Trophoblast cell (in vitro differentiated cells and primary cell): ENCODE measurements around the gene TCEA3.

Experiments
- DNase-seq, 2 donors: peaks; one replicate each; pipeline ENCODE4 v3.0.0-alpha.2; 2016
- H2AFZ ChIP-seq: 2 replicates; pipeline ENCODE4 v1.6.1; 2013; ENCODE audit warnings: low read length, moderate library complexity, mild to moderate bottlenecking; ENCODE audit not compliant: insufficient read depth, poor library complexity
- H2AK5ac ChIP-seq: 2 replicates; pipeline ENCODE4 v1.6.1; 2013; ENCODE audit warnings: mild to moderate bottlenecking, low read length
- H2BK120ac ChIP-seq: 2 replicates; pipeline ENCODE4 v1.6.1; 2013; ENCODE audit warnings: low read length, mild to moderate bottlenecking, moderate library complexity; ENCODE audit not compliant: insufficient read depth, poor library complexity
- H2BK12ac ChIP-seq: 2 replicates; pipeline ENCODE4 v1.6.1; 2013; ENCODE audit warnings: mild to moderate bottlenecking, low read length, moderate library complexity
- H2BK5ac ChIP-seq: 2 replicates; pipeline ENCODE4 v1.6.1; 2013; ENCODE audit warnings: low read length, low read depth, moderate library complexity, mild to moderate bottlenecking; ENCODE audit not compliant: poor library complexity
- H3K14ac ChIP-seq: 2 replicates; pipeline ENCODE4 v1.6.1; 2013; ENCODE audit warnings: mild to moderate bottlenecking, low read length
- H3K18ac ChIP-seq: 2 replicates; pipeline ENCODE4 v1.6.1; 2013; ENCODE audit warnings: mild to moderate bottlenecking, low read length
- H3K23ac ChIP-seq: 2 replicates; pipeline ENCODE4 v1.6.1; 2013; ENCODE audit warnings: low read length
- H3K27ac ChIP-seq: 2 replicates; pipeline ENCODE4 v1.5.1; 2013; ENCODE audit warnings: low read depth, mild to moderate bottlenecking, inconsistent platforms, low read length, moderate library complexity
- H3K27me3 ChIP-seq: 2 replicates; pipeline ENCODE4 v1.6.1; 2013; ENCODE audit warnings: inconsistent platforms, mild to moderate bottlenecking, low read length, moderate library complexity; ENCODE audit not compliant: insufficient read depth
- H3K36me3 ChIP-seq, 2 experiments: 1 replicate in 1 of 2; 2 replicates in 1 of 2; pipeline ENCODE4 v1.6.1; 2013; ENCODE audit warnings: low read length in 2 of 2, mild to moderate bottlenecking in 2 of 2, moderate library complexity in 1 of 2; ENCODE audit not compliant: insufficient read depth in 2 of 2, control insufficient read depth in 1 of 2
- H3K4ac ChIP-seq: 2 replicates; pipeline ENCODE4 v1.6.1; 2013; ENCODE audit warnings: low read depth, mild to moderate bottlenecking, low read length, moderate library complexity
- H3K4me1 ChIP-seq, 2 experiments: 1 replicate in 1 of 2; 2 replicates in 1 of 2; pipeline ENCODE4 v1.6.1; 2013; ENCODE audit warnings: low read length in 2 of 2, mild to moderate bottlenecking in 2 of 2, moderate library complexity in 1 of 2; ENCODE audit not compliant: insufficient read depth in 2 of 2, control insufficient read depth in 1 of 2
- H3K4me2 ChIP-seq: 2 replicates; pipeline ENCODE4 v1.6.1; 2013; ENCODE audit warnings: inconsistent platforms, mild to moderate bottlenecking, low read length, moderate library complexity
- H3K4me3 ChIP-seq: 2 replicates; pipeline ENCODE4 v1.5.1; 2013; ENCODE audit warnings: mild to moderate bottlenecking, low read depth, low read length, inconsistent platforms
- H3K79me1 ChIP-seq: one replicate; pipeline ENCODE4 v1.6.1; 2013; ENCODE audit warnings: low read length
- H3K79me2 ChIP-seq: 2 replicates; pipeline ENCODE4 v1.6.1; 2013; ENCODE audit warnings: low read length, mild to moderate bottlenecking; ENCODE audit not compliant: control insufficient read depth, insufficient read depth, poor library complexity
- H3K9ac ChIP-seq: 2 replicates; pipeline ENCODE4 v1.6.1; 2013; ENCODE audit warnings: mild to moderate bottlenecking, low read length
- H3K9me3 ChIP-seq: 2 replicates; pipeline ENCODE4 v1.6.1; 2013; ENCODE audit warnings: low read depth, mild to moderate bottlenecking, control low read depth, inconsistent platforms, low read length; ENCODE audit not compliant: insufficient read depth
- H4K12ac ChIP-seq: 2 replicates; pipeline ENCODE4 v1.6.1; 2013; ENCODE audit warnings: low read depth, mild to moderate bottlenecking, low read length, moderate library complexity
- H4K8ac ChIP-seq: 2 replicates; pipeline ENCODE4 v1.6.1; 2013; ENCODE audit warnings: low read depth, mild to moderate bottlenecking, low read length, moderate library complexity
- H4K91ac ChIP-seq: one replicate; pipeline ENCODE4 v1.6.1; 2013; ENCODE audit warnings: low read depth, mild to moderate bottlenecking, low read length, moderate library complexity
- WGBS: extraction: QIAGEN DNeasy Blood & Tissue Kit; methylation state at CpG from one replicate; pipeline ENCODE4 v1.1.7; 2013; ENCODE audit warnings: missing lambda C conversion rate; ENCODE audit not compliant: insufficient read length, insufficient coverage; ENCODE audit errors: extremely low coverage; 5-methylcytosine and 5-hydroxymethylcytosine counted together

TCEA3 gene

DNA sequence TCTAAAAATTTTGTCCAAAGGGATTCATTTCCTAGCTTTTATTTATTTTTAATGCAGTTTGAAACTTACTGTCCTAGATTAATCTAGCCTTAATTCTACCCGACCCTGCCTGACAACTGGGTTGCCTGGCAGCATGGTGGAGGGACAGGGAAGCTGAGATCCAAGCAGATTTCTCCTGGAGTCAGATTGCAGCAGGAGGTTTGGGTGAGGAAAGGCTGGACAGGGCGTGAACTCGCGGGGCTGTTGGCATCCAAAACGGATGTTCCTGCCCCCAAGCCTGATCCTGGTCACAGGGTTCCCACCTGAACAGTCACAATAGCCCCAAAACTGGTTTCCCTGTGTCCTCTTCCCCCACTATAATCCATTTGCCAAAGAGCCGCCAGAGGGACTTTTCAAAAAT lies 23.2 kb downstream of the TCEA3 start:
- Histone ChIP-seq H3K79me2 (no peaks in the 10 kb centered on the region), H3K4me2 (no peak overlapping the region), H3K14ac (no peak overlapping the region), H3K4me3 (no peak overlapping the region), H4K12ac (no peak overlapping the region), H3K27me3 (no peaks in the 10 kb centered on the region), H3K18ac (no peak overlapping the region), H2BK120ac (no peak overlapping the region), H3K36me3 (no peaks in the 10 kb centered on the region), H4K91ac (no peak overlapping the region), H3K9me3 (no peaks in the 10 kb centered on the region), H3K23ac (no peak overlapping the region), H3K79me1 (no peaks in the 10 kb centered on the region), H3K9ac (no peak overlapping the region), H3K27ac (no peak overlapping the region), H2BK12ac (no peak overlapping the region), H3K4ac (no peak overlapping the region), H2BK5ac (no peak overlapping the region), H4K8ac (no peak overlapping the region), H3K4me1 (peaks cover 9 to 10% of the 10 kb centered on the region in 2 experiments), H2AK5ac (no peak overlapping the region), H2AFZ (no peak overlapping the region)
- DNase-seq, result no peak
- no CpG with 5 or more reads among the region's 6 CpGs for WGBS

DNA sequence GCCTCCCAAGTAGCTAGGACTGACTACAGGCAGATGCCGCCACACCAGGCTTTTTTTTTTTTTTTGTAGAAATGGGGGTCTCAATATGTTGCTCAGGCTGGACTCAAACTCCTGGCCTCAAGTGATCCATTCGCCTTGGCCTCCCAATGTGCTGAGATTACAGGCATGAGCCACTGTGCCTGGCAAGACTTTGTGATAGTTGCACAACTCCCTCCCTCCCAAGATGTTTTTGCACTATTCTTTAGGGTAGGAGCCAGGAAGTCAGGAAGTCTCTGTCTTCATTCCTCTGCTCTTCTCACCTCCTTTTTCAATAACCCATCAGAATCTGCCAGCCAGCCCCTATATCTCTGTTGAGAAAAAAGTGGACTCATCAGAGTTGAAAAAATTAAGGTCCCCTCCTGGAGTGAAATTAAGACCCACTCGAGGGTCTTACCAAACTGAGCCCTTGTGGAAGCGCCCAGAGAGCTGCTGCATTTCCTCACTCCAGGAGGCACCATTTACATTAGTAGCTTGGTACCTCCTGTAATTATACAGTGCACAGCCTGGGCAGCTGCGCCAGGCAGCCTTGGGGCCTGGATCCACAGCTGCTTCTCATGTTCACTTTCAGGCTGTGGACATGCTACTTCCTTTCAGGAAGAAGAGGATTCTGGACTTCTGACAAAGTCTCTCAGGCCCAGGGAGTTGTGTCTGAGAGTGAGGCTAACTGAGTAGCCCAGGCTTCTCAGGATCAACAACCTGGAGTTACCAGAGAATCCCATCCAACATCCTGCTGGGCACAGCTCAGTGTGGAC lies 24.0 kb downstream of the TCEA3 start:
- H3K14ac ChIP-seq, result no peak overlapping the region
- no CpG with 5 or more reads among the region's 5 CpGs for WGBS
- no peak overlapping the region for H3K27ac ChIP-seq
- H2AK5ac ChIP-seq, result no peak overlapping the region
- no peak overlapping the region for H3K4me3 ChIP-seq
- H3K4ac ChIP-seq, result no peak overlapping the region
- H2BK120ac ChIP-seq, result no peak overlapping the region
- H3K23ac ChIP-seq, result no peak overlapping the region
- H2BK5ac ChIP-seq, result no peak overlapping the region
- H3K36me3 ChIP-seq, result no peaks in the 10 kb centered on the region
- H2AFZ ChIP-seq, result no peak overlapping the region
- no peaks in the 10 kb centered on the region for H3K79me2 ChIP-seq
- no peaks in the 10 kb centered on the region for H3K79me1 ChIP-seq
- H3K4me2 ChIP-seq, result no peak overlapping the region
- H4K8ac ChIP-seq, result no peak overlapping the region
- H3K4me1 ChIP-seq, result peaks cover 9 to 10% of the 10 kb centered on the region in 2 experiments
- no peak overlapping the region for H4K91ac ChIP-seq
- H3K18ac ChIP-seq, result no peak overlapping the region
- no peak overlapping the region for H2BK12ac ChIP-seq
- H3K27me3 ChIP-seq, result no peaks in the 10 kb centered on the region
- H3K9ac ChIP-seq, result no peak overlapping the region
- H3K9me3 ChIP-seq, result no peaks in the 10 kb centered on the region
- no peak for DNase-seq
- no peak overlapping the region for H4K12ac ChIP-seq

DNA sequence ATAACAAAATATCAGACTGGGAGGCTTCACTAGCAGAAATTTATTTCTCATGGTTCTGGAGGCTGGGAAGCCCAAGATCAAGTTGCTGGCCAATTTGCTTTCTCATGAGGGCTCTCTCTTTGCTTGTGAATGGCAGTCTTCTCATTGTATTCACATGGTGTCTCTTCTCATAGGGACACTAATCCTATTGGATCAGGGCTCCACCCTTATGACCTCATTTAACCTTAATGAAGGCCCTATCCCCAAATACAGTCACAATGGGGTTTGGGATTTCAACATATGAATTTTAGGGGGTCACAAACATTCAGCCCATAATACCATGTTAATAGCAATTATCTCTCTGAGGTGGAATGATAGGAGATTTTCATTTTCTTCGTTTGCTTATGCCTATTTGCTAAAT lies 25.3 kb downstream of the TCEA3 start:
- Histone ChIP-seq H4K8ac (no peak overlapping the region), H2AK5ac (no peak overlapping the region), H2BK120ac (no peak overlapping the region), H3K4ac (no peak overlapping the region), H3K4me1 (peaks cover 9 to 10% of the 10 kb centered on the region in 2 experiments), H3K4me3 (no peak overlapping the region), H3K27me3 (no peaks in the 10 kb centered on the region), H3K79me1 (no peaks in the 10 kb centered on the region), H3K36me3 (no peaks in the 10 kb centered on the region), H3K18ac (no peak overlapping the region), H2BK12ac (no peak overlapping the region), H3K27ac (no peak overlapping the region), H3K79me2 (no peaks in the 10 kb centered on the region), H3K14ac (no peak overlapping the region), H4K91ac (no peak overlapping the region), H2AFZ (no peak overlapping the region), H3K4me2 (no peak overlapping the region), H4K12ac (no peak overlapping the region), H3K9ac (no peak overlapping the region), H2BK5ac (no peak overlapping the region), H3K23ac (no peak overlapping the region), H3K9me3 (no peaks in the 10 kb centered on the region)
- no CpG with 5 or more reads among the region's 1 CpG for WGBS
- no peak for DNase-seq

DNA sequence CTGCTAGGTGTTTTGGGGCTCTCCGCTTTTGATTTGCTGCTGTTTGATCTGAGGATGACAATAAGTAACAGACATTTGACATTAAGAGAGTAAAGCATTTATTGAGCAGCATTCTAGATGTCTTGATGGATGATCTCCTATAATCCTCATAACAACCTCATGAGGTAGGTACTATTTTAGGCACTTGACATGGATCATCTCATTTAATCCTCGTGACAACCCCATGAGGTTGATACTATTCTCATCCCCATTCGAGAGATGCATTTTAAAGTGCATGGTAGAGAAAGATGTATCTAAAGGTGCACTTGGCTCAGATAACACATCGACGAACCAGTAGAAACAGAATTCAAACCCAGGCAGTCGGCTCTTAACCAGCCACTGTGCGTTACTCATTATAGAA lies 26.6 kb downstream of the TCEA3 start:
- Histone ChIP-seq H3K36me3 (no peaks in the 10 kb centered on the region), H2BK5ac (no peak overlapping the region), H3K27me3 (no peaks in the 10 kb centered on the region), H3K23ac (no peak overlapping the region), H3K4ac (no peak overlapping the region), H2AFZ (no peak overlapping the region), H2BK120ac (no peak overlapping the region), H3K4me1 (peaks cover 6 to 7% of the 10 kb centered on the region in 2 experiments), H3K79me1 (no peaks in the 10 kb centered on the region), H3K4me2 (no peak overlapping the region), H3K18ac (no peak overlapping the region), H4K91ac (no peak overlapping the region), H4K12ac (no peak overlapping the region), H3K27ac (no peak overlapping the region), H3K4me3 (no peak overlapping the region), H3K14ac (no peak overlapping the region), H3K9ac (no peak overlapping the region), H3K79me2 (no peaks in the 10 kb centered on the region), H2BK12ac (no peak overlapping the region), H2AK5ac (no peak overlapping the region), H4K8ac (no peak overlapping the region), H3K9me3 (peaks cover 2% of the 10 kb centered on the region)
- no CpG with 5 or more reads among the region's 7 CpGs for WGBS
- no peak for DNase-seq
